Measurements from ENCODE around the gene SRSF8. TPM values are rescaled to one million over a fixed set of nuclear protein-coding genes. Genes with fewer than 3 reads are reported as not detected.
"Not testable (repeated sequence)": the region's sequence is repeated elsewhere in the genome, so short reads cannot be mapped to it uniquely, and the experiment has no call there.

SRSF8 gene
- polyA plus RNA-seq, 1 donor, result 70.2 TPM

- no peak for DNase-seq
Measured at GRCh38 chr11:95092549-95093324, 26.0 kb downstream of the SRSF8 start.

DNA sequence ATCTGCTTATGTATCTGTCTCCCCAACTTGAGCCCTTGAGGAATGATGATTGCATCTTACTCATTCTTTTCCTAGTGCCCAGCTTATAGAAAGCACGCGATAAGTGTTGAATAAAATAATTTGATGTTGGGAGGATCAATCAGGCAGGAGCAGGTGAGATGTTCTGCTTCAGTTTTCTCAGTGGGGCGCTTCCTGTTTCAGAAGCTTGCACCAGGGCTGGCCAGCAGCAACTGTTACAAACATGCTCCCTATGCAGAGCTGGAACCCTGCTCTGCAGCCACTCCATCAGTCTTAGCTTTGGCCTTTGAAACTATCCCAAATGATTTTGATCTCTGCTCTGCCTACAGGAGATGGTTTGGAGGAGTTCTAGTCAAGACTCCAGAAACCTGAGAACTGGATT, 26.8 kb downstream of the SRSF8 start:
- DNase-seq, result no peak

- DNase-seq, result no peak
Measured at GRCh38 chr11:95095858-95096587, 29.3 kb downstream of the SRSF8 start.

DNA sequence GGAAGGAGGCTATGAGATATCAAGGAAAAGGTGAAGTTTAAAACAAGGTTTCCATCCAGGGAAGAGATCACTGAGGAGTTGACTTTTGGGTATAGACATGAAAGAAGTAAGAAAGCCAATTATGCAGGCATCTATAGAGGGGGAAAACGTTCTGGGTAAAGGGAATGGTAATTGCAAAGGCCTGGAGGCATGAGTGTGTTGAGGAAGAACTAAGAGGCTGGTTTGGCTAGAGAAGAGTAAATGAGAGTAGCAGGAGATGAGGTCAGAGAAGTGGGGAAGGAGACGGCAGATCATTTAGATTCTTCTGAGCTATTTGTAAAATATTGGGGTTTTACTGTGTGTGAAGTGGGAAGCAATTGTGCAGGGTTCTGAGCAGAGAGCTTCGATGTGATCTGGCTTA, 30.5 kb downstream of the SRSF8 start:
- no peak for DNase-seq

- no peak for DNase-seq
Measured at GRCh38 chr11:95098826-95099225, 32.1 kb downstream of the SRSF8 start.

DNA sequence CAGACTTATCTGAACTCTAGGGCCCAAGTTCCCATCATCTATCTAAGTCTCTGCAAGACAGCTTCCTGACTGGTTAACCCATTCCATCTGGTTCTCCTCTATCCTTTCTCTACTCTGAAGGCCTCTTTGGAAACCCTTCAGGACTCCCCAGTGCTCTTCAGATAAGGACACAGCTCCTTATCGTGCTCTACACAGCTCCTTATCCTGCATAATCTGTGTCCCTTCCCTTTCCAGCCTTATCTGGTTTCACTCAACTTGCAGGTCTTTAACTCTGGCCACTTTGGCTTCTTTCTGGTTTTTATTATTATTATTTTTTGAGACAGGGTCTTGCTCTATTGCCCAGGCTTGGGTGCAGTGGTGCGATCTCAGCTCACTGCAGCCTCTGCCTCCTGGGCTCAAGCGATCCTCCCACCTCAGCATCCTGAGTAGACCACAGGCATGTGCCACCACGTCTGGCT, 33.5 kb downstream of the SRSF8 start:
- DNase-seq, result no peak

- no peak for DNase-seq
Measured at GRCh38 chr11:95100856-95101507, 34.3 kb downstream of the SRSF8 start.

- no peak for DNase-seq
Measured at GRCh38 chr11:95101935-95102334, 35.2 kb downstream of the SRSF8 start.

DNA sequence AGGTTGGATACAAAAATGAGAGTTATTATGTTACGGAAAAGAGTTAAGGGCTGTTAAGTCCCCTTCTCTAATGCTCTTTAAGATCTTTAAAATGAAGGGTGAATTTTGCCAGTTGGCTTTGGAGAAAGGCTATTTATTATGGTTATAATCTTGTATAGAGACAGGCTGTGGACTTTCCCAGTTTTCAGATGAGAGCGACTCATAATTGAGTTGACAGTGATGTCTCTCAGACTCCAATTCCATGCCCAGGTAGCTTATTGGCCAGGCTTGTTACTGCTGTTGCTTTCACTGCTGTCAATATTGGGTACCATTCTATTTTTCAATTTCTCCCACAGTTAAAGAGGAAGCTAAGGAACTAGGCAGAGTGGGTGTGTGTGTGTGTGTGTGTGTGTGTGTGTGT, 36.0 kb downstream of the SRSF8 start:
- no peak for DNase-seq

DNA sequence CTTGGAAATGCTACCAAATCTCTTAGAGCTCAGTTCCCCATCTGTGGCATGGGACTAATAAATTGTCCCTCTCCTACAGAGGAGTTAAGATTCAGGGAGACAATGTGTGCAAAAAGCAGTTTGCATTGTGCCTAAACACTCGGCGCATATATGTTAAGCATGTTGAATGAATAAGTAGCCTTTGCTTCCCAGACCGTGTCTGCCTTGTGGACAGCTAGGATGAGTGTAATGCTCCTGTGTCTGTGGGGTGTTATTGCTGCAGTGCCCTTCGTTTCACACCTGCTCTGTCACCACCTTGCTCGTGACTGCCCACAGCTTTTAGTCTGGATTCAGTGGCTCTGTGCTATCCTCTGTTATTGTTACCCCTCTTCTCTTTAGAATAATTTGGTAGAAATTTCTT, 37.0 kb downstream of the SRSF8 start:
- no peak for DNase-seq

DNA sequence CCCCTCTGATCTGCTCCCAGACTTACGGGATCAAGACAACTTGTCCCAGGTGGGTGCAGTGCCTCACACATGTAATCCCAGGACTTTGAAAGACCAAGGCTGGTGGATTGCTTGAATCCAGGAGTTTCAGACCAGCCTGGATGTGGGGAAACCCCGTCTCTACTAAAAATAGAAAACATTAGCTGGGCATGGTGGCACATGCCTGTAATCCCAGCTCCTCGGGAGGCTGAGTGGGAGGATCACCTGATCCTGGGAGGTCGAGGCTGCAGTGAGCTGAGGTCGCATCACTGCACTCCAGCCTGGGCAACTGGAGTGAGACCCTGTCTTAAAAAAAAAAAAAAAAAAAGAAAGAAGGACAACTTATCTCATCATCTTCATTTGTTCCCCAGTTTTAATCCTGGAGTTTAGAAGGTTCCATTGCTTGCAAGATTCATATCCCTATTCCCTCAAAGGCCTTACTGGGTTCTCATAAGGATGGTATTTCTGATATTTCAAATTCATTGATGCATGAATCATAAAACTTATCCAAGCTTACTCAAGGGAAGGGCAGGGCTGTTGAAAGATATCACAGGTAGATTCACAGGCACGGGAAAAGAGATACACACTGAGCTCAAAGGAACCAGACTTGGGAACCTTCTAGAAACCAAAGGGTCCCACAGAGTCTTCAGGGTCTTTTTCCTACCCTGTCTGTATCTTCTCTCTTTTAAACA, 37.6 kb downstream of the SRSF8 start:
- DNase-seq, result no peak

- DNase-seq, result no peak
Measured at GRCh38 chr11:95104856-95105255, 38.1 kb downstream of the SRSF8 start.

DNA sequence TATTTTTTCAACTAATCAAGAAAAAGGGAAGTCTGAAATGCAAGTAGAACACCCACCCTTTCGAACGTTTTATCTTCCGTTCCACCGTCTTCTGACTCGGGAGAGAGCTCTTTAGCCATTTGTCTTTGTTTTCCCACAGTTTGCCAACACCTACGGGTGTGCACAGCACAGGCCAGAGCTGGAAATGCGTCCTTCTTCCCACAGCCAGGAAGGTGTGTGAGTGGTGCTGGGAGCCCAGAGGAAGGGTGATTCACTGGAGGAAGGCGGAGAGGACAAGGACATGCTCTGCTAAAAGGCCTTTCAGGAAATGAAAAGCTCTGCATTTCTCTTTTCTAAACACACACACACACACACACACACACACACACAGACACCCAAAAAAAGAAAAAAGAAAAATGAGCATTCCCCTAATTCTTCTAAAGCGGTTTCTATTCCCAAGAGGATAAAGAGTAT, 41.5 kb downstream of the SRSF8 start:
- DNase-seq, result no peak

DNA sequence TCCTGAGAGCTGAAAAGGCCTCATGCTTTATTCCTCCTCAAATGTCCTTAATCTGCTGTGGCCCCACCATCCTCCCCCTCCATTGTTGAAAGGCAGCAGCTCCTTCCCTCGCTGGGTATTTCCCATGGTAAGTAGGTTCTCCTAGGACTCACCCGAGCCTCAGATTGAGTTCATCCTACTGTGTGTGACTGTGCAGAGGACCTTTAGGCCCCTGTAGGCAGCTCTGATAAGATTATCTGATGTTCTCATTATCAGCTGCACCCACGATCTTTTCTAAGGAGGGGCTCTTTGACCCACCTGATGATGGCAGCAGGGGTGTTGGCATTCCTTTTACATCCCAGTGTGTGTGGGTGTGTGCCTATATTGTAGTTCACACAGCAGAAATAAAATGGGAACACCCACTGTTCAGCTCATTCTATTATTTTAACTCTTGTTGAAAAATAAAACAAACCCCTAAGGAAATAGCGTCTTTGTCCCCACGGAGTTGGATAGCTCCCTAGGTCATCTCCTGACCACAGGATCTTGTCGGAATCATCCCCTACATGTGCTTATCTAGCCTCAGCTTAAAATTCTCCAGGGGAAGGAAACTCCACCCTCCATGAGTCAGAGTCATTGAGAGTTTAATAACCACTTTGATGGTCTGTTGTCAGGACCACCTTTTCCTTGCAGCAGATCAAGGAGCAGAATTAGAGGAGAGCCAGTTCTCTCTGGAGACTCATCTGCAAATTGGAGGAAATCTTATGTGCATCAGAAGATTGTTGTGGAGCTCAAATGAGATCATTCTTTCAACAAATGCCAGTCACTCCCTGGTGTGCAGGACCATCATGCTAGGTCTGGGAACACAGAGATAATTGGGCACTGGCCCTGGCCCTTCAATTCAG, 42.2 kb downstream of the SRSF8 start:
- no peak for DNase-seq

DNA sequence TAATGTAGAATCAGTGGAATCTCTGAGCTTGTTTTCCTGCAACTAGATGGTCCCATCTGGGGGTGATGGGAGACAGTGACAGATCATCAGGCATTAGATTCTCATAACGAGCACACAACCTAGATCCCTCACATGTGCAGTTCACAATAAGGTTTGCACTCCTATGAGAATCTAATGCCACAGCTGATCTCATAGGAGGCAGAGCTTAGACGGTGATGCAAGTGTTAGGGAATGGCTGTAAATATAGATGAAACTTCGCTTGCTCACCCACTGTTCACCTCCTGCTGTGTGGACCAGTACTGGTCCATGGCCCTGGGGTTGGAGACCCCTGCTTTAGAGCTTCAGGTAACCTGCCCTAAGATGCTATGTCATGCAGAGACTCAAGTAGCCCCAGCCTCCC, 44.8 kb downstream of the SRSF8 start:
- DNase-seq, result not testable (repeated sequence)

DNA sequence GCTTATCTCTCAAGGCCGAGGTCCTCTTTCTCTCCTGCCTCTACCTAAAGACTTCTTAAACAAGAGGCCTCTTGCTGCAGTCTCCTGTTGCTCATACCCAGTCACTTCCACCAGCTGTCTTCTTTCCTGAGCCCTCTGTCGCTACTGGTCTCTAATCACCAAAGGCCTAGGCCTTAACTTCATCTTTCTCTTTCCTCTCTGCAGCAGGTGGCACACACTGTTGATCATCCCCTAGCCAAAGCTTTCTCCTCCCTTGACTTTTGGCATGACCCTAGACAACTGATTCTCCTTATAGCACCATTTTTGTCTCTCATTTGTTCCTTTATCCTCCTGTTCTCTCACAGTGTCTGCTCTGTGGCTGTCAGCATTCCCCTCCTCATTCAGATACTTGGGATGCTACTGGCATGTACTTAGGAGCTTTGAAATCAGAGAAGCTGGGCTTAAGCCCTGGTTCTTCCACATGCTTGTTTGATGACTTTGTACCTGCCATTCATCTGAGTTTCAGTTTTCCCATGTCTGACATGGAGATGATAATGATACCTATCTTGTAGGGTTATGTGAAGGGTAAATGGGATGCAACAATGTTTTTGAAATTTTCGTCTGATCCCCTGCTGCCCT, 45.3 kb downstream of the SRSF8 start:
- DNase-seq, result no peak

GRCh38 chr11:95115597-95115996, 48.9 kb downstream of the SRSF8 start:
- no peak for DNase-seq

GRCh38 chr11:95119361-95120060, 52.8 kb downstream of the SRSF8 start:
- DNase-seq, result no peak
